ENCODE data around the gene SLIT1. TPM values are rescaled to one million over a fixed set of nuclear protein-coding genes. Genes with fewer than 3 reads are reported as not detected.

The SLIT1 gene
- total RNA-seq, 1 donor from 2014 or later, result 0.51 TPM

- intact Hi-C loops (cut with micrococcal nuclease), result no loop called here
- ChIA-PET POLR2A (no interaction called here), CTCF (no interaction called here)
- Mint-ChIP-seq H3K4me3 (no peak overlapping the region), H3K9me3 (no peaks in the 10 kb centered on the region), H3K4me1 (no peaks in the 10 kb centered on the region), H3K27me3 (peaks cover 18% of the 10 kb centered on the region), H3K36me3 (ENCODE audit: low read depth) (no peaks in the 10 kb centered on the region), H3K27ac (no peak overlapping the region)
- ATAC-seq (ENCODE audit: low read depth) (no peak), DNase-seq (no peak)
- TF ChIP-seq CTCF (IDR thresholded peaks at IDR 0.05), result no peak
These were observed 53.5 kb downstream of the SLIT1 start for GRCh38 chr10:97132273-97132672.

GRCh38 chr10:97131666-97132065 lies 54.1 kb downstream of the SLIT1 start:
- Mint-ChIP-seq H3K27me3 (peaks cover 18% of the 10 kb centered on the region), H3K4me1 (no peaks in the 10 kb centered on the region), H3K36me3 (ENCODE audit: low read depth) (no peaks in the 10 kb centered on the region), H3K4me3 (no peak overlapping the region), H3K27ac (no peak overlapping the region), H3K9me3 (no peaks in the 10 kb centered on the region)
- no peak for DNase-seq
- intact Hi-C loops (cut with micrococcal nuclease), result no loop called here
- no peak for ATAC-seq (ENCODE audit: low read depth)
- CTCF ChIA-PET, result no interaction called here
- POLR2A ChIA-PET, result no interaction called here
- no peak for TF ChIP-seq CTCF (IDR thresholded peaks at IDR 0.05)

- H3K27me3 Mint-ChIP-seq, result peaks cover 18% of the 10 kb centered on the region
- CTCF ChIA-PET, result no interaction called here
- no peak for ATAC-seq (ENCODE audit: low read depth)
These were observed 54.6 kb downstream of the SLIT1 start for GRCh38 chr10:97131181-97131628.

GRCh38 chr10:97129666-97130065 lies 56.1 kb downstream of the SLIT1 start:
- TF ChIP-seq CTCF (IDR thresholded peaks at IDR 0.05), result no peak
- Mint-ChIP-seq H3K4me1 (no peaks in the 10 kb centered on the region), H3K4me3 (no peak overlapping the region), H3K27ac (no peak overlapping the region), H3K36me3 (ENCODE audit: low read depth) (no peaks in the 10 kb centered on the region), H3K9me3 (no peaks in the 10 kb centered on the region), H3K27me3 (peaks cover 13% of the 10 kb centered on the region)
- ATAC-seq (ENCODE audit: low read depth) (no peak), DNase-seq (no peak)
- POLR2A ChIA-PET, result no interaction called here
- intact Hi-C loops (cut with micrococcal nuclease), result no loop called here
- CTCF ChIA-PET, result no interaction called here

More at GRCh38 chr10:97131181-97131628, 54.6 kb downstream of the SLIT1 start:
- H3K9me3 Mint-ChIP-seq, result no peaks in the 10 kb centered on the region
- no peak overlapping the region for H3K4me3 Mint-ChIP-seq
- intact Hi-C loops (cut with micrococcal nuclease), result no loop called here
- no peaks in the 10 kb centered on the region for H3K4me1 Mint-ChIP-seq
- no peak for TF ChIP-seq CTCF (IDR thresholded peaks at IDR 0.05)
- no peaks in the 10 kb centered on the region for H3K36me3 Mint-ChIP-seq (ENCODE audit: low read depth)
- POLR2A ChIA-PET, result no interaction called here
- no peak overlapping the region for H3K27ac Mint-ChIP-seq
- no peak for DNase-seq

GRCh38 chr10:97128516-97129154 lies 57.1 kb downstream of the SLIT1 start:
- POLR2A ChIA-PET, result no interaction called here
- no peak overlapping the region for H3K4me3 Mint-ChIP-seq
- H3K36me3 Mint-ChIP-seq (ENCODE audit: low read depth), result no peaks in the 10 kb centered on the region
- no peaks in the 10 kb centered on the region for H3K9me3 Mint-ChIP-seq
- CTCF ChIA-PET, result interaction anchor here (0.7 kb wide), 1 partner anchor 81 kb away, joined by 3 read pairs; no protein-coding TSS in a partner anchor
- ATAC-seq (ENCODE audit: low read depth) (no peak), DNase-seq (no peak)
- peaks cover 13% of the 10 kb centered on the region for H3K27me3 Mint-ChIP-seq
- H3K4me1 Mint-ChIP-seq, result no peaks in the 10 kb centered on the region
- intact Hi-C loops (cut with micrococcal nuclease), result no loop called here
- H3K27ac Mint-ChIP-seq, result no peak overlapping the region
- TF ChIP-seq CTCF (IDR thresholded peaks at IDR 0.05), result no peak

Measured in activated B cell treated with CpG ODN at 0.5 μM for 24 hours (primary cell).